CD4-positive, alpha-beta T cell treated with Interleukin-6 at 100 ng/mL for 8 hours (primary cell): Measurements from ENCODE around the gene SLC38A8.

ENCODE experiments used
- DNase-seq: peaks from one replicate; pipeline ENCODE4 v3.0.0-alpha.2; 2020; ENCODE audit warnings: mixed read lengths, low spot score

SLC38A8 gene

GRCh38 chr16:84042308-84042878, at the start of gene SLC38A8:
TSS of gene SLC38A8 (minus strand) at chr16:84042795. CDS start at chr16:84042157, 638 bp downstream.
- no peak for DNase-seq

- DNase-seq = no peak
Measured at GRCh38 chr16:84091460-84091859, 48.9 kb upstream of the SLC38A8 start.

- DNase-seq = no peak
Measured at GRCh38 chr16:84090211-84090610, 47.6 kb upstream of the SLC38A8 start.

GRCh38 chr16:84088695-84089395, 46.2 kb upstream of the SLC38A8 start:
- peak; percentile 24 for DNase-seq

- DNase-seq = no peak
Measured at GRCh38 chr16:84087466-84088151, 45.0 kb upstream of the SLC38A8 start.

- no peak for DNase-seq
Measured at GRCh38 chr16:84087001-84087400, 44.4 kb upstream of the SLC38A8 start.

GRCh38 chr16:84086341-84086740, 43.7 kb upstream of the SLC38A8 start:
- no peak for DNase-seq

GRCh38 chr16:84085773-84086172, 43.2 kb upstream of the SLC38A8 start:
- no peak for DNase-seq

- DNase-seq = no peak
Measured at GRCh38 chr16:84085271-84085667, 42.7 kb upstream of the SLC38A8 start.

- DNase-seq = peak; percentile 70
Measured at GRCh38 chr16:84084570-84085270, 42.1 kb upstream of the SLC38A8 start.

GRCh38 chr16:84082835-84083569, 40.4 kb upstream of the SLC38A8 start:
- DNase-seq = no peak

GRCh38 chr16:84082110-84082509, 39.5 kb upstream of the SLC38A8 start:
- no peak for DNase-seq

GRCh38 chr16:84081446-84081989, 38.9 kb upstream of the SLC38A8 start:
- no peak for DNase-seq

- no peak for DNase-seq
Measured at GRCh38 chr16:84080813-84081212, 38.2 kb upstream of the SLC38A8 start.

- no peak for DNase-seq
Measured at GRCh38 chr16:84080378-84080777, 37.8 kb upstream of the SLC38A8 start.

- DNase-seq = no peak
Measured at GRCh38 chr16:84079664-84080063, 37.1 kb upstream of the SLC38A8 start.

- no peak for DNase-seq
Measured at GRCh38 chr16:84075376-84075775, 32.8 kb upstream of the SLC38A8 start.

GRCh38 chr16:84074721-84075120, 32.1 kb upstream of the SLC38A8 start:
- no peak for DNase-seq

GRCh38 chr16:84072014-84072413, 29.4 kb upstream of the SLC38A8 start:
- DNase-seq = no peak

GRCh38 chr16:84071121-84071520, 28.5 kb upstream of the SLC38A8 start:
- DNase-seq = no peak

GRCh38 chr16:84069540-84069939, 26.9 kb upstream of the SLC38A8 start:
- DNase-seq = no peak
